ENCODE results near the gene MEP1A. TPM values are rescaled to one million over a fixed set of nuclear protein-coding genes. Genes with fewer than 3 reads are reported as not detected.

MEP1A gene
- total and polyA plus RNA-seq, 9 of the 15 experiments (the other 6 are each of a cell fraction or from before 2014, with no cell fraction given) = not detected

- no peak for FAIRE-seq
- ChIA-PET POLR2A (no interaction called here), CTCF (ENCODE audit: low intra/inter-chr PET ratio) (no interaction called here)
- 0% methylated on average over 2 of the region's 2 CpGs for WGBS (ENCODE audit: insufficient coverage, low coverage, missing lambda C conversion rate)
- H3K79me2 ChIP-seq (ENCODE audit: control insufficient read depth, insufficient read depth, low read length) = no peaks in the 10 kb centered on the region
- no peak overlapping the region for H3K4me2 ChIP-seq (ENCODE audit: insufficient read depth, low read length)
- peaks cover 0 to 5% of the 10 kb centered on the region in 2 experiments; a peak in 1 of 5 replicates for H3K27me3 ChIP-seq (ENCODE audit: control insufficient read depth in 2 of 2, insufficient read depth in 2 of 2, low read length in 2 of 2)
- no peak overlapping the region for H2AFZ ChIP-seq (ENCODE audit: low read depth, low read length)
- H3K9me3 ChIP-seq (replicated peaks; ENCODE audit: control insufficient read depth, insufficient read depth, low read depth, low read length) = no peaks in the 10 kb centered on the region
- DNase-seq (ENCODE audit: extremely low read depth in 1 of 4, low spot score in 3 of 4) = no peak
- H3K36me3 ChIP-seq (ENCODE audit: control insufficient read depth, insufficient read depth, low read length) = no peaks in the 10 kb centered on the region
- no peaks in the 10 kb centered on the region for H3K9me1 ChIP-seq (ENCODE audit: control insufficient read depth, insufficient read depth, low read length)
- BruUV-seq (replicated peaks) = no TSS peak
- H3K27ac ChIP-seq (ENCODE audit: extremely low read depth, low read depth, low read length) = no peak overlapping the region
- no peaks in the 10 kb centered on the region for H4K20me1 ChIP-seq (replicated peaks; ENCODE audit: control insufficient read depth, insufficient read depth, low read length)
- intact Hi-C loops (cut with micrococcal nuclease) = loop anchor here (5.0 kb wide), 1 partner anchor 433 kb away; no protein-coding TSS in a partner anchor
- in situ Hi-C loops (cut with MboI) = loop anchor here (10.0 kb wide), 1 partner anchor 194 kb away; the partner anchor contains the start of gene ADGRF1
- no peak overlapping the region for H3K9ac ChIP-seq (ENCODE audit: insufficient read depth in 1 of 2, low read depth in 2 of 2, low read length in 2 of 2)
- H3K4me3 ChIP-seq = no peak overlapping the region
- no peak for ATAC-seq
- H3K4me1 ChIP-seq (replicated peaks in 1 of 2; ENCODE audit: control insufficient read depth in 2 of 2, insufficient read depth in 2 of 2, low read length in 2 of 2) = peaks cover 0 to 5% of the 10 kb centered on the region in 2 experiments; a peak in 2 of 5 replicates
- TF ChIP-seq ZBTB43 (CRISPR knock-in tag; IDR thresholded peaks at IDR 0.05) (no peak), TAF15 (IDR thresholded peaks at IDR 0.05; ENCODE audit: low read depth, low read length) (no peak), ZNF121 (CRISPR knock-in tag; conservative IDR thresholded peaks at IDR 0.05) (no peak), BRD4 (IDR thresholded peaks at IDR 0.05) (no peak), SOX6 (IDR thresholded peaks at IDR 0.05) (no peak), FOXK2 (conservative IDR thresholded peaks at IDR 0.05 in 1 of 2, IDR thresholded peaks at IDR 0.05 in 1 of 2; ENCODE audit: low read depth in 2 of 2) (no peak), PHB2 (IDR thresholded peaks at IDR 0.05; ENCODE audit: low read depth) (no peak), ZNF778 (CRISPR knock-in tag; IDR thresholded peaks at IDR 0.05) (no peak), ZFP30 (CRISPR knock-in tag; IDR thresholded peaks at IDR 0.05; ENCODE audit: borderline replicate concordance) (no peak), ZNF512 (tag; IDR thresholded peaks at IDR 0.05) (no peak), HDAC3 (IDR thresholded peaks at IDR 0.05; ENCODE audit: borderline replicate concordance, partially characterized antibody) (no peak), FOS (IDR thresholded peaks at IDR 0.05; ENCODE audit: extremely low read depth, insufficient read length) (no peak), ZC3H8 (IDR thresholded peaks at IDR 0.05) (no peak), EP300 (IDR thresholded peaks at IDR 0.05; ENCODE audit: low read length) (no peak), ZBTB49 (CRISPR knock-in tag; IDR thresholded peaks at IDR 0.05; ENCODE audit: borderline replicate concordance) (no peak), RBM25 (IDR thresholded peaks at IDR 0.05; ENCODE audit: low read depth, low read length, severe bottlenecking) (no peak)
These were observed 57.6 kb downstream of the MEP1A start for GRCh38 chr6:46850792-46851191.

Measured in K562 (cell line).